ENCODE data around the gene SLC22A16.

The SLC22A16 gene

GRCh38 chr6:110389689-110390382 is 86.6 kb downstream of the SLC22A16 start:
- TF ChIP-seq CTCF (IDR thresholded peaks at IDR 0.05; ENCODE audit: insufficient read depth, low read depth, low read length, missing control alignments), result no peak
- no peak overlapping the region for H3K4me3 ChIP-seq (ENCODE audit: low read depth, low read length)
- no peak for DNase-seq (ENCODE audit: low read depth)

- no peak for DNase-seq (ENCODE audit: low read depth)
- TF ChIP-seq CTCF (IDR thresholded peaks at IDR 0.05; ENCODE audit: insufficient read depth, low read depth, low read length, missing control alignments), result no peak
- no peak overlapping the region for H3K4me3 ChIP-seq (ENCODE audit: low read depth, low read length)
Observed at GRCh38 chr6:110387986-110388385, 88.4 kb downstream of the SLC22A16 start.

- TF ChIP-seq CTCF (IDR thresholded peaks at IDR 0.05; ENCODE audit: insufficient read depth, low read depth, low read length, missing control alignments), result no peak
- no peak overlapping the region for H3K4me3 ChIP-seq (ENCODE audit: low read depth, low read length)
Observed at GRCh38 chr6:110385458-110385863, 91.0 kb downstream of the SLC22A16 start.

GRCh38 chr6:110378552-110378951 is 97.9 kb downstream of the SLC22A16 start:
- no peak overlapping the region for H3K4me3 ChIP-seq (ENCODE audit: low read depth, low read length)
- DNase-seq (ENCODE audit: low read depth), result no peak
- no peak for TF ChIP-seq CTCF (IDR thresholded peaks at IDR 0.05; ENCODE audit: insufficient read depth, low read depth, low read length, missing control alignments)

More at GRCh38 chr6:110385458-110385863, 91.0 kb downstream of the SLC22A16 start:
- DNase-seq (ENCODE audit: low read depth), result no peak
